DMS114 treated with DMSO at 0.1 percent for 48 hours (cell line): Measurements from ENCODE around the gene TMEM131.

Source experiments
- DNase-seq: peaks from one replicate; lab custom pipeline; 2025; ENCODE audit not compliant: unreplicated experiment; lab: John Stamatoyannopoulos, UW

Gene TMEM131

GRCh38 chr2:97727296-97727695 lies 268.5 kb downstream of the TMEM131 start:
- DNase-seq, result no peak

GRCh38 chr2:97726261-97727064 lies 269.3 kb downstream of the TMEM131 start:
- DNase-seq, result no peak

- DNase-seq, result no peak
These were observed 270.6 kb downstream of the TMEM131 start for GRCh38 chr2:97724946-97725688.

GRCh38 chr2:97724501-97724900 lies 271.2 kb downstream of the TMEM131 start:
- DNase-seq, result no peak

- DNase-seq, result no peak
These were observed 271.7 kb downstream of the TMEM131 start for GRCh38 chr2:97724073-97724410.

- no peak for DNase-seq
These were observed 272.3 kb downstream of the TMEM131 start for GRCh38 chr2:97723156-97724072.

- DNase-seq, result no peak
These were observed 273.5 kb downstream of the TMEM131 start for GRCh38 chr2:97722227-97722626.

- no peak for DNase-seq
These were observed 275.0 kb downstream of the TMEM131 start for GRCh38 chr2:97720746-97721145.

- DNase-seq, result no peak
These were observed 276.2 kb downstream of the TMEM131 start for GRCh38 chr2:97719362-97720155.

- DNase-seq, result no peak
These were observed 276.8 kb downstream of the TMEM131 start for GRCh38 chr2:97718942-97719341.

- DNase-seq, result no peak
These were observed 277.5 kb downstream of the TMEM131 start for GRCh38 chr2:97718051-97718882.

- no peak for DNase-seq
These were observed 278.1 kb downstream of the TMEM131 start for GRCh38 chr2:97717613-97717995.

- no peak for DNase-seq
These were observed 278.8 kb downstream of the TMEM131 start for GRCh38 chr2:97716695-97717612.

- no peak for DNase-seq
These were observed 279.6 kb downstream of the TMEM131 start for GRCh38 chr2:97715951-97716694.

- no peak for DNase-seq
These were observed 280.6 kb downstream of the TMEM131 start for GRCh38 chr2:97714950-97715652.

- DNase-seq, result no peak
These were observed 281.4 kb downstream of the TMEM131 start for GRCh38 chr2:97714084-97714949.
